Endothelial cell of umbilical vein (primary cell): ENCODE measurements around the gene NTRK2. TPM values are rescaled to one million over a fixed set of nuclear protein-coding genes. Genes with fewer than 3 reads are reported as not detected.

Experiments
- BruUV-seq: library from RNA; stranded (reverse); fragments of 400-500 nt; replicated peaks from 2 replicates; lab custom pipeline; 2021; lab: Mats Ljungman, UMichigan
- CTCF ChIA-PET: fragments of 300-600, 350-600 bp; sonication (Branson Sonifier 250); formaldehyde crosslinking; loops from one replicate; lab custom pipeline; 2021; ENCODE audit warnings: antibody characterized with exemption, inconsistent platforms; lab: Charles Lee
- POLR2A ChIA-PET: fragments of 300-600, 350-600 bp; sonication (Branson Sonifier 250); formaldehyde crosslinking; loops from one replicate; lab custom pipeline; 2021; ENCODE audit warnings: antibody characterized with exemption, inconsistent platforms; lab: Charles Lee
- DNase-seq: peaks from one replicate; pipeline ENCODE4 v3.0.0-alpha.2; 2011; ENCODE audit warnings: low read depth, low spot score
- FAIRE-seq: peaks from 2 replicates; lab custom pipeline; 2011; peaks lifted over from hg19 to GRCh38; lab: Jason Lieb, UNC
- H2AFZ ChIP-seq: 2 replicates; pipeline ENCODE4 v1.6.0; 2012; ENCODE audit warnings: low read depth, low read length, control low read depth, inconsistent platforms
- H3K27ac ChIP-seq: 2 replicates; pipeline ENCODE4 v1.5.1; 2011; ENCODE audit warnings: low read depth, mild to moderate bottlenecking, control low read depth, low read length, moderate library complexity; ENCODE audit not compliant: insufficient read depth
- H3K27me3 ChIP-seq, 2 experiments: 2 replicates each; pipeline versions ENCODE4 v1.6.0 to v1.6.1; 2011; ENCODE audit warnings: low read length in 2 of 2, mixed read lengths in 1 of 2; ENCODE audit not compliant: control insufficient read depth in 2 of 2, insufficient read depth in 2 of 2
- H3K36me3 ChIP-seq, 2 experiments: 2 replicates in 1 of 2; 3 replicates in 1 of 2; pipeline ENCODE4 v1.5.1; 2011; ENCODE audit warnings: low read length in 2 of 2, mild to moderate bottlenecking in 1 of 2, moderate library complexity in 1 of 2; ENCODE audit not compliant: control insufficient read depth in 2 of 2, insufficient read depth in 2 of 2; ENCODE audit errors: extremely low read depth in 1 of 2
- H3K4me1 ChIP-seq: 3 replicates; pipeline ENCODE4 v1.5.1; 2011; ENCODE audit warnings: mild to moderate bottlenecking, low read length; ENCODE audit not compliant: control insufficient read depth, insufficient read depth; ENCODE audit errors: extremely low read depth
- H3K4me2 ChIP-seq: 2 replicates; pipeline ENCODE4 v1.6.1; 2011; ENCODE audit warnings: low read length, control low read depth, mixed read lengths; ENCODE audit not compliant: insufficient read depth
- H3K4me3 ChIP-seq, 3 experiments: fragments of 200-600 bp in 1 of 3; sonication (generic), shearing (Covaris generic) in 1 of 3; replicated peaks in 1 of 3; 2 replicates each; pipeline ENCODE4 v1.5.1; 2011 to 2016; ENCODE audit warnings: control low read depth in 3 of 3, low read length in 3 of 3, mild to moderate bottlenecking in 2 of 3, inconsistent platforms in 1 of 3, low read depth in 1 of 3, moderate library complexity in 1 of 3; ENCODE audit not compliant: insufficient read depth in 1 of 3
- H3K79me2 ChIP-seq: 2 replicates; pipeline ENCODE4 v1.6.0; 2012; ENCODE audit warnings: low read length, inconsistent platforms; ENCODE audit not compliant: control insufficient read depth, insufficient read depth
- H3K9ac ChIP-seq: replicated peaks from 2 replicates; pipeline ENCODE3; 2011; ENCODE audit warnings: low read length, control low read depth; ENCODE audit not compliant: insufficient read depth; ENCODE audit errors: extremely low read depth
- H3K9me1 ChIP-seq: replicated peaks from 3 replicates; pipeline ENCODE4 v1.6.0; 2011; ENCODE audit warnings: mild to moderate bottlenecking, low read length; ENCODE audit not compliant: control insufficient read depth, insufficient read depth; ENCODE audit errors: extremely low read depth
- H3K9me3 ChIP-seq: replicated peaks from 2 replicates; pipeline ENCODE4 v1.5.1; 2012; ENCODE audit warnings: low read length, inconsistent platforms; ENCODE audit not compliant: control insufficient read depth, insufficient read depth
- H4K20me1 ChIP-seq: replicated peaks from 2 replicates; pipeline ENCODE3; 2011; ENCODE audit warnings: mild to moderate bottlenecking, low read length; ENCODE audit not compliant: control insufficient read depth, insufficient read depth; ENCODE audit errors: extremely low read depth
- CTCF ChIP-seq, 2 donors: IDR thresholded peaks; 1 replicate in 1 of 2; 2 replicates in 1 of 2; pipeline ENCODE4 v1.5.1; 2011; ENCODE audit warnings: low read length in 2 of 2, mild to moderate bottlenecking in 2 of 2, moderate library complexity in 2 of 2, control low read depth in 1 of 2, inconsistent platforms in 1 of 2, low read depth in 1 of 2; ENCODE audit not compliant: insufficient read depth in 1 of 2; ENCODE audit errors: extremely low read depth in 1 of 2
- EZH2 ChIP-seq: IDR thresholded peaks from 2 replicates; pipeline ENCODE4 v1.6.1; 2012; ENCODE audit warnings: borderline replicate concordance, low read depth, mild to moderate bottlenecking, moderate library complexity, low read length, inconsistent platforms; ENCODE audit not compliant: severe bottlenecking
- GATA2 ChIP-seq: IDR thresholded peaks from 2 replicates; pipeline ENCODE4 v1.7.0; 2011; ENCODE audit warnings: low read depth, mild to moderate bottlenecking, moderate library complexity, mixed read lengths, low read length; ENCODE audit not compliant: insufficient read length, insufficient read depth
- MAX ChIP-seq: IDR thresholded peaks from 2 replicates; pipeline ENCODE4 v1.6.1; 2011; ENCODE audit not compliant: insufficient read depth, insufficient read length
- MYC ChIP-seq: IDR thresholded peaks from one replicate; pipeline ENCODE4 v1.6.1; 2011; ENCODE audit warnings: mild to moderate bottlenecking, low read depth, low read length
- POLR2A ChIP-seq: IDR thresholded peaks from 2 replicates; pipeline ENCODE4 v1.6.1; 2012; ENCODE audit warnings: low read depth, mild to moderate bottlenecking, control low read depth, low read length
- POLR2AphosphoS5 ChIP-seq: IDR thresholded peaks from 2 replicates; pipeline ENCODE4 v1.6.1; 2012; ENCODE audit warnings: low read depth, mild to moderate bottlenecking, control low read depth, low read length, moderate library complexity; ENCODE audit not compliant: insufficient read depth
- dilution Hi-C: fragments of 300-500 bp; cut with MboI; formaldehyde crosslinking; loops from one replicate; pipeline ENCODE4 v1.15.0; 2019; ENCODE audit warnings: low sequenced_read_pairs; ENCODE audit not compliant: extremely low pct_ligation_motif_present
- intact Hi-C: fragments of 100-400 bp; cut with micrococcal nuclease; formaldehyde crosslinking; loops from one replicate; pipeline ENCODE4 v1.10.0; 2022
- polyA plus RNA-seq, 4 experiments: library from polyadenylated mRNA; depleted of rRNA in 3 of 4; stranded (reverse) in 3 of 4; unstranded in 1 of 4; fragments of >200 nt; gene quantifications; 2 replicates each; pipeline versions ENCODE4 v1.2.1 to v1.2.3, GENCODE V29; 2011 to 2012; ENCODE audit warnings: missing spikeins in 1 of 4
- total RNA-seq: library from RNA; stranded (reverse); gene quantifications from 2 replicates; pipeline ENCODE4 v1.2.3, GENCODE V29; 2021

Gene NTRK2
- total and polyA plus RNA-seq, 2 donors (not counting 3 experiments of a cell fraction or from before 2014, with no cell fraction given) = 0.01 to 0.13 TPM

GRCh38 chr9:84785792-84786547 lies 116.4 kb downstream of the NTRK2 start:
- Histone ChIP-seq H2AFZ (no peak overlapping the region), H3K9me3 (no peaks in the 10 kb centered on the region), H3K79me2 (no peaks in the 10 kb centered on the region), H4K20me1 (no peaks in the 10 kb centered on the region), H3K27ac (no peak overlapping the region), H3K9me1 (no peaks in the 10 kb centered on the region), H3K4me2 (no peak overlapping the region), H3K4me1 (peaks cover 7% of the 10 kb centered on the region), H3K4me3 (no peak overlapping the region), H3K27me3 (peaks cover 0 to 2% of the 10 kb centered on the region in 2 experiments), H3K36me3 (no peaks in the 10 kb centered on the region), H3K9ac (no peak overlapping the region)
- TF ChIP-seq GATA2 (no peak), EZH2 (no peak), CTCF (IDR thresholded peaks at IDR 0.05; ENCODE audit: extremely low read depth in 1 of 2, insufficient read depth in 1 of 2, low read depth in 1 of 2, low read length in 2 of 2) (no peak), POLR2A (no peak), POLR2AphosphoS5 (no peak), MAX (no peak), MYC (no peak)
- DNase-seq = no peak
- ChIA-PET CTCF (no interaction called here), POLR2A (no interaction called here)
- dilution Hi-C loops (no loop called here), intact Hi-C loops (no loop called here)
- no peak for FAIRE-seq
- no TSS peak for BruUV-seq
